ENCODE measurements around the gene TINAGL1. TPM values are rescaled to one million over a fixed set of nuclear protein-coding genes. Genes with fewer than 3 reads are reported as not detected.

Gene TINAGL1
- total RNA-seq, 2 experiments from 2014 or later: not detected

- CTCF ChIA-PET: interaction anchor here (0.9 to 1.8 kb wide), 7 partner anchors 10 to 79 kb away, joined by 3 to 9 read pairs (median 4); partner anchors contain the start of gene PEF1
- no peak overlapping the region for H3K27ac Mint-ChIP-seq
These were observed 56.3 kb downstream of the TINAGL1 start for GRCh38 chr1:31632649-31633048.

DNA sequence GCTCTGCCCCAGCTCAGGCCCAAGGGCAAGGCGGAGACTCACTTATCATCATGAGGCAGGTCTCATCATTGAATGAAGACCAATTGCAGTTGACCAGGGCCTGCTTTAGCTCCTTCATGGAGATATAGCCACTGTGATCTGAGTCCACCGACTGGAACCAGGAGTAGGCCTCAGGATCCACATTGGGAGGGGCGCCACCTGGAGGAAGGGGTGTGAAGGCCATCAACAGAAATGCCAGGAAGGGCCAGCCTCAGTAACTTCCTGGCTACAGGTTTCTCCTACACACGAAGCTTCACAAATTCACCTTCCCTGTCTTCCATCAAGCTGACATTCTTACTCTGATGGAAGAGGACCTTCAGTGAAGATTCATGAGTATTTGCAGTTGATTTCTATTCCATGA, 56.8 kb downstream of the TINAGL1 start:
- POLR2A ChIA-PET: interaction anchor here (2.8 kb wide), 1 partner anchor 11 kb away, joined by 11 read pairs; the partner anchor contains the start of gene PEF1
- TF ChIP-seq CTCF (IDR thresholded peaks at IDR 0.05): peak; percentile 27
- Mint-ChIP-seq H3K4me3 (no peak overlapping the region), H3K9me3 (no peaks in the 10 kb centered on the region), H3K27ac (no peak overlapping the region), H3K4me1 (ENCODE audit: low read depth) (peaks cover 9% of the 10 kb centered on the region), H3K36me3 (ENCODE audit: low read depth) (peaks cover 5% of the 10 kb centered on the region), H3K27me3 (no peaks in the 10 kb centered on the region)
- no peak for ATAC-seq
- peak; percentile 59 for DNase-seq
- CTCF ChIA-PET: interaction anchor here (0.7 to 1.8 kb wide), 8 partner anchors 10 to 78 kb away, joined by 3 to 9 read pairs (median 4); partner anchors contain the start of gene PEF1
- intact Hi-C loops (cut with micrococcal nuclease): no loop called here

More at GRCh38 chr1:31632649-31633048, 56.3 kb downstream of the TINAGL1 start:
- H3K9me3 Mint-ChIP-seq: no peaks in the 10 kb centered on the region
- no peak for TF ChIP-seq CTCF (IDR thresholded peaks at IDR 0.05)
- H3K36me3 Mint-ChIP-seq (ENCODE audit: low read depth): peaks cover 5% of the 10 kb centered on the region
- intact Hi-C loops (cut with micrococcal nuclease): no loop called here
- ATAC-seq (no peak), DNase-seq (no peak)
- H3K4me1 Mint-ChIP-seq (ENCODE audit: low read depth): peaks cover 5% of the 10 kb centered on the region
- no peak overlapping the region for H3K4me3 Mint-ChIP-seq
- POLR2A ChIA-PET: interaction anchor here (0.6 to 2.8 kb wide), 2 partner anchors 12 to 17 kb away, joined by 5 to 11 read pairs; partner anchors contain the start of gene PEF1
- no peaks in the 10 kb centered on the region for H3K27me3 Mint-ChIP-seq

Other genes starting within 250 kb of the TINAGL1 start
- gene FABP3, start 203.4 kb upstream of the TINAGL1 start, total RNA-seq: under 1 TPM in 1 of 2 experiments, not detected in 1; 0.65 TPM
- gene SERINC2, start 163.3 kb upstream of the TINAGL1 start, total RNA-seq: under 1 TPM in 1 of 2 experiments, not detected in 1; 0.16 TPM
- gene HCRTR1, start 41.2 kb downstream of the TINAGL1 start, total RNA-seq: not detected
- 10 to 100 TPM; 58.1 to 61.9 TPM for gene PEF1, start 68.4 kb downstream of the TINAGL1 start, total RNA-seq
- under 1 TPM in 1 of 2 experiments, not detected in 1; 0.34 TPM for gene COL16A1, start 127.5 kb downstream of the TINAGL1 start, total RNA-seq
- under 1 TPM; 0.54 to 0.56 TPM for gene ADGRB2, start 187.8 kb downstream of the TINAGL1 start, total RNA-seq
- gene SPOCD1, start 239.5 kb downstream of the TINAGL1 start, total RNA-seq: not detected